ENCODE results near the gene MYO3B. TPM values are rescaled to one million over a fixed set of nuclear protein-coding genes. Genes with fewer than 3 reads are reported as not detected.
A peak's percentile ranks its signal among the peaks of the same experiment; 100 is the strongest.

MYO3B gene
- total RNA-seq, 2 donors from 2014 or later = not detected

GRCh38 chr2:170377500-170378207 lies 199.7 kb downstream of the MYO3B start:
- DNase-seq = no peak
- no peak for ATAC-seq
- intact Hi-C loops (cut with DNase I) = no loop called here

GRCh38 chr2:170380267-170380666 lies 202.3 kb downstream of the MYO3B start:
- ATAC-seq = no peak
- intact Hi-C loops (cut with DNase I) = no loop called here
- DNase-seq = no peak

GRCh38 chr2:170381678-170382077 lies 203.7 kb downstream of the MYO3B start:
- ATAC-seq (no peak), DNase-seq (no peak)
- intact Hi-C loops (cut with DNase I) = no loop called here

- DNase-seq (no peak), ATAC-seq (no peak)
- intact Hi-C loops (cut with DNase I) = no loop called here
Observed at GRCh38 chr2:170386554-170386953, 208.6 kb downstream of the MYO3B start.

GRCh38 chr2:170391018-170391417 lies 213.1 kb downstream of the MYO3B start:
- DNase-seq = no peak
- intact Hi-C loops (cut with DNase I) = no loop called here
- no peak for ATAC-seq

- ATAC-seq (no peak), DNase-seq (no peak)
- intact Hi-C loops (cut with DNase I) = no loop called here
Observed at GRCh38 chr2:170391697-170392096, 213.8 kb downstream of the MYO3B start.

GRCh38 chr2:170393861-170394498 lies 216.0 kb downstream of the MYO3B start:
- intact Hi-C loops (cut with DNase I) = no loop called here
- DNase-seq = no peak
- no peak for ATAC-seq

- intact Hi-C loops (cut with DNase I) = loop anchor here in 1 of 2 donors (5.0 kb wide), 1 partner anchor 292 kb away; no protein-coding TSS in a partner anchor
- ATAC-seq = no peak
Observed at GRCh38 chr2:170394641-170395387, 216.9 kb downstream of the MYO3B start.

GRCh38 chr2:170396799-170397459 lies 219.0 kb downstream of the MYO3B start:
- intact Hi-C loops (cut with DNase I) = loop anchor here in 1 of 2 donors (5.0 kb wide), 1 partner anchor 290 kb away; no protein-coding TSS in a partner anchor

More at GRCh38 chr2:170394641-170395387, 216.9 kb downstream of the MYO3B start:
- no peak for DNase-seq

GRCh38 chr2:170401187-170401586 lies 223.2 kb downstream of the MYO3B start:
- intact Hi-C loops (cut with DNase I) = no loop called here
- DNase-seq (no peak), ATAC-seq (no peak)

More at GRCh38 chr2:170396799-170397459, 219.0 kb downstream of the MYO3B start:
- ATAC-seq (no peak), DNase-seq (no peak)

- DNase-seq (no peak), ATAC-seq (no peak)
- intact Hi-C loops (cut with DNase I) = loop anchor here in 1 of 2 donors (5.0 kb wide), 2 partner anchors 362 to 407 kb away; no protein-coding TSS in a partner anchor
Observed at GRCh38 chr2:170404846-170405245, 226.9 kb downstream of the MYO3B start.

- ATAC-seq (no peak), DNase-seq (no peak)
- intact Hi-C loops (cut with DNase I) = loop anchor here in 1 of 2 donors (5.0 kb wide), 2 partner anchors 362 to 407 kb away; no protein-coding TSS in a partner anchor
Observed at GRCh38 chr2:170405326-170405725, 227.4 kb downstream of the MYO3B start.

- intact Hi-C loops (cut with DNase I) = loop anchor here in 1 of 2 donors (5.0 kb wide), 2 partner anchors 359 to 404 kb away; no protein-coding TSS in a partner anchor
- DNase-seq (no peak), ATAC-seq (no peak)
Observed at GRCh38 chr2:170408461-170409163, 230.7 kb downstream of the MYO3B start.

- peak; percentile 59 to 68 for ATAC-seq
- peak; percentile 71 for DNase-seq
- intact Hi-C loops (cut with DNase I) = loop anchor here in 1 of 2 donors (5.0 kb wide), 2 partner anchors 358 to 403 kb away; no protein-coding TSS in a partner anchor
Observed at GRCh38 chr2:170409164-170409535, 231.2 kb downstream of the MYO3B start.

GRCh38 chr2:170411660-170412059 lies 233.7 kb downstream of the MYO3B start:
- intact Hi-C loops (cut with DNase I) = no loop called here
- DNase-seq (no peak), ATAC-seq (no peak)

- intact Hi-C loops (cut with DNase I) = no loop called here
- no peak for DNase-seq
- ATAC-seq = no peak
Observed at GRCh38 chr2:170420961-170421687, 243.2 kb downstream of the MYO3B start.

- intact Hi-C loops (cut with DNase I) = no loop called here
- DNase-seq (no peak), ATAC-seq (no peak)
Observed at GRCh38 chr2:170423919-170424318, 246.0 kb downstream of the MYO3B start.

- DNase-seq = no peak
- ATAC-seq = no peak
- intact Hi-C loops (cut with DNase I) = no loop called here
Observed at GRCh38 chr2:170425281-170425751, 247.4 kb downstream of the MYO3B start.
